Embryonic facial prominence (tissue), 1 donor: ENCODE results near the gene LPCAT1.
"Not testable (repeated sequence)": the region's sequence is repeated elsewhere in the genome, so short reads cannot be mapped to it uniquely, and the experiment has no call there.

ENCODE experiments used
- DNase-seq: peaks from one replicate; pipeline ENCODE4 v3.0.0-alpha.2; 2016; ENCODE audit errors: extremely low spot score

The LPCAT1 gene

DNA sequence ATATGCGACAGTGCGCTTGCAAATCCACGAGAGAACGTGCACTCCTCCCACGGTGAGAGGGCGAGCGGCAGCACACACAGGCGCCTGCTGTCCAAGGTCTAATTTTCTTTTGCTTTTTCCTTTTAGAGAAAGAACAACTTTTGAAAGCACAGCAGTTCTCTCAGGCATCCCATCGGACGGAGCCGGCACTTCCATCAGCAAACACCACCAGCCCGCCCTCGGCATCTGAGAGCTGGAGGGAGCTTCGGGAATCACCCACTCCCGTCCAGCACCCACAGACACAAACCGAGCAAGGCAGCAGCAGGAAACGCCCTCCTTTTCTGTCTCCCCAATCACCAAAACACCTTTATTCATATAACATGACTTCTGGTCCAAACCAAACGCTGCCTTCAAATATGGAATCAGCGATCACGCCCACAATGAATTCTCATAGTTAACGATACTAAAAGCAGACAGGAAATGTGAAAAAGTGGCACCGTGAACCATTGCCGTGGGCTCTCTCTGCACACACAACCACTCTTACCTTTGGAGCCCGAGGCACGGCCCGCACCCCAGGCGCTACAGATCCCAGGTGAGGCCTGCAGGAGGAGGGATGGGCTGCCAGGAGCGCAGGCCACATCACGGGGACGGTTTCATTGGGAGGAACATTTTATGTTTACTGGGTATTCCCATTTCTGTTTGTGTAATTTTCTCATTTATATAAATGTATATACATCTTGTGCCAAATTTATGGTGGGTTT lies 14.2 kb downstream of the LPCAT1 start:
- DNase-seq = no peak

DNA sequence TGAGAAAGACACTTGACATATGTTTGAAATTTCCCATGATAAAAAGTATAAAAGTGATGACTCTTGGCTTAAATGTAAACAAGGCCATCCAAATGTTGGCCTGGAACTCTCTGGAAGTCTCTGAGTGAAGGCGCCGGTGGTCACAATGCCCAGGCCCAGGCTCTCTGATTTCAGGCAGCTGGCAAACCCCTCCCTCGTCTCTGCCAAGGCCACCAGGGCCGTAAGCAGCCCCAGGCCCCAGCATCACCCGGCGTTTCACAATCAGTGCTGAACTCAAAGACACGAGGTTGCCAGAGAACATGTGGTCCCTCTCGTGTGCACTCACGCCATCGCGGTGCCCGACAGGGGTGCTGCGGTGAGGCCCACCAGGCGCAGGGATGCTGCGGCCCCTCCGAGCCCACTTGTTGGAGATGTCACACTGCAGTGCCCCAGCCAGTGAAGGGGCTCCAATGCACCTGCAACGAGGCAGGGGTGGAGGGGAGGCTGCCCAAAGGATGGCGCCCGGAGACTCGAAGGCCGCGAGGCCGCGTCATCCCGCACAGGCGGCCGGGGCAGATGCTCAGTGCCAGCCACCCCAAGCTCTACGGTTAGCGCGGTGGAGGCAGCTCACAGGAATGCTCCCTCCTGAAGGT lies 15.0 kb downstream of the LPCAT1 start:
- no peak for DNase-seq

- no peak for DNase-seq
Measured at GRCh38 chr5:1507961-1508658, 15.7 kb downstream of the LPCAT1 start.

- DNase-seq = no peak
Measured at GRCh38 chr5:1507457-1507856, 16.3 kb downstream of the LPCAT1 start.

DNA sequence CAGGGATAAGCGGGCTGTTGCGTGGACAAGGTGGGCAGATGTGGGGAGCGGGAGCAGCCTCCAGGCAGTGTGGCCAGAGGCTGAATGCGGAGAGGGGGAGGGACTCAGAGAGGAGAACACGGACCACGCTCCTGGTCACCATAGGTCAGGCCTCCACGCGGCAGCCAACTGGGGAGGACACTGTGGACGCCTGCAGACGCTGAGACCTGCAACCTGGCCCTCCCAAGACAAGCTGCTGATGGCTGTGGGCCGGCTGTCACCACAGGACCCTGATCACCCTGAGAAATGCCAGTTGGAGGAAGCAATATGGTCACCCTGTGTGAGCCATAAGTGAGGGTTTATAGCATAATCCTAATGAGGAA lies 16.8 kb downstream of the LPCAT1 start:
- DNase-seq = no peak

- DNase-seq = no peak
Measured at GRCh38 chr5:1506242-1507013, 17.3 kb downstream of the LPCAT1 start.

DNA sequence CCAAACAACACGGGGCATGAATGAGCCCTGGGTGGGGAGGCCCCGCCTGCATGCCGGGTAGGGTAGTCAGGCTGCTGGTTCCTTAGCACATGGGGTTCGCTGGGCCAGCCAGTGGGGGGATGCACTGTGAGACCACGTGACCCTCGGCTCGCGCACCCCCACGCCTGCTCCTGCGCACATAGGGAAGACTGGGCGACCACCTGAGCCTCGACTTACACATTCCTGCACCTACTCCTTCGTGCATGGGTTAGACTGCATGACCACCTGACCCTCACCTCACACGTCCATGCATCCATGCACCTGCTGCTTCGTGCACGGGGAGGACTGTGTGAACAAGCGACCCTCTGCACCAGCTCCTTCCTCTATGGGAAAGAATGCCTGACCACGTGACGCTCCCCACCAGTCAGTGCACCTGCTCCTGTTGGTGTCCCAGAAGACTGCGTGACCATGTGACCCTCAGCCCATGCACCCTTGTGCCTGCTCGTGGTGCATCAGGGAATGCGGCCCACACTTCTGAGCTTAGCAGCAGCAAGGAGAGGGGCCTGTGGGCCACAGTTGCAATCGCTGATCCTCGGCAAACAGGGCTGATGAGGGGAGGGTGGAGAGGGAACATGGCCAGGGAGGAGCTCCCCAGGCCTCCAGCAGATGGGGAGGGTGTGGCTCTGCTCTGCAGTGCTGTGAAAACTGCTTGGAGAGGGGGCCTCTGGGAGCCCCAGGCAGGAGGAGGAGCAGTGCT lies 18.1 kb downstream of the LPCAT1 start:
- DNase-seq = no peak

DNA sequence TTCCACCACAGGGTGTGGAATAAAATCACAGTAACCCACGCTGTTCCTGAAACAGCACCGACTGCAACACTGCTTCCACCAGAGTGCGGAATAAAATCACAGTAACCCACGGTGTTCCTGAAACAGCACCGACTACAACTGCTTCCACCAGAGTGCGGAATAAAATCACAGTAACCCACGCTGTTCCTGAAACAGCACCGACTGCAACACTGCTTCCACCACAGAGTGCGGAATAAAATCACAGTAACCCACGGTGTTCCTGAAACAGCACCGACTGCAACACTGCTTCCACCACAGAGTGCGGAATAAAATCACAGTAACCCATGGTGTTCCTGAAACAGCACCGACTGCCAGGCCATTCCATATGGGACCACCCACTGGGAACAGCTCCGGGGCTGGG lies 18.7 kb downstream of the LPCAT1 start:
- DNase-seq = not testable (repeated sequence)

- no peak for DNase-seq
Measured at GRCh38 chr5:1504617-1505016, 19.1 kb downstream of the LPCAT1 start.

DNA sequence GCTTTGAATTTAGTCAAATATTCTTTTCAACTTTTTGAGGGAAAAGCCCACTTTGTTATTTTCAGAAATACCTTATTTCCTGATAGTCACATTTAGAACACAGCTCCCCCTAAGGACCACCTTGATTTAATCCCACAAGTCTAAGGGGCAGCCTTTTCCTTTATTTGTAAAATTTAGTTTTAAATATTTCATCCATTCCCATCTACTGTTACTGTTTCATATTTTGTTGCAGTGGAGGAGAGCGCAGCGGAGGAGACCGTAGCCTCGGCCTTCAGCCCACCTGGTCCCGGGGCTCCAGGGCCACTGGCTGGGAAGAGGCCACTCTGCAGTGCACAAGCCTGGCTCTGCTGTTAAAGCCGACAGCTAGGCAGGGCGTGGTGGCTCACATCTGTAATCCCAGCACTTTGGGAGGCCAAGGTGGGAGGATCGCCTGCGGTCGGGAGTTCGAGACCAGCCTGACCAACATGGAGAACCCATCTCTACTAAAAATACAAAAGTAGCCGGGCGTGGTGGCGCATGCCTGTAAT lies 19.6 kb downstream of the LPCAT1 start:
- DNase-seq = no peak

- DNase-seq = no peak
Measured at GRCh38 chr5:1503241-1504068, 20.3 kb downstream of the LPCAT1 start.

- no peak for DNase-seq
Measured at GRCh38 chr5:1502737-1503120, 21.0 kb downstream of the LPCAT1 start.

GRCh38 chr5:1502046-1502736 lies 21.6 kb downstream of the LPCAT1 start:
- DNase-seq = no peak

GRCh38 chr5:1501372-1502045 lies 22.3 kb downstream of the LPCAT1 start:
- no peak for DNase-seq

- no peak for DNase-seq
Measured at GRCh38 chr5:1500411-1501091, 23.2 kb downstream of the LPCAT1 start.

DNA sequence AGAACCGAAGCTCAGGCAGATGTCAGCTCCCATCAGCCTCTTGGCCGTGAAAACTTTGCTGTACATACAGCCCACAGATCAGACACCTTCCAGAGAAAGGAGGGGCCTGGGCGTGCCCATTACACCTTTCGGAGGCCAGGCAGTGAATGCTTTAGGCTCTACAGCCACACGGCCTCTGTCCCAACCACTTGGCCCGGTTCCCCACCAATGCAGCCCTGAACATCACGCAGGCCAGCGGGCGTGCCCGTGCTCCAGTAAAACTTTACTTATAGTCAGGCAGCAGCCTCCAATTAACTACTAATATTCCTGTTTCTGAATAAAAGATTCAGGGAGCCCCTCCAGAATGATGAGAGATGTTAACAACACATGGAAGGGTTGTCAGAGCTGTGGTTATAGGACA lies 23.9 kb downstream of the LPCAT1 start:
- no peak for DNase-seq

DNA sequence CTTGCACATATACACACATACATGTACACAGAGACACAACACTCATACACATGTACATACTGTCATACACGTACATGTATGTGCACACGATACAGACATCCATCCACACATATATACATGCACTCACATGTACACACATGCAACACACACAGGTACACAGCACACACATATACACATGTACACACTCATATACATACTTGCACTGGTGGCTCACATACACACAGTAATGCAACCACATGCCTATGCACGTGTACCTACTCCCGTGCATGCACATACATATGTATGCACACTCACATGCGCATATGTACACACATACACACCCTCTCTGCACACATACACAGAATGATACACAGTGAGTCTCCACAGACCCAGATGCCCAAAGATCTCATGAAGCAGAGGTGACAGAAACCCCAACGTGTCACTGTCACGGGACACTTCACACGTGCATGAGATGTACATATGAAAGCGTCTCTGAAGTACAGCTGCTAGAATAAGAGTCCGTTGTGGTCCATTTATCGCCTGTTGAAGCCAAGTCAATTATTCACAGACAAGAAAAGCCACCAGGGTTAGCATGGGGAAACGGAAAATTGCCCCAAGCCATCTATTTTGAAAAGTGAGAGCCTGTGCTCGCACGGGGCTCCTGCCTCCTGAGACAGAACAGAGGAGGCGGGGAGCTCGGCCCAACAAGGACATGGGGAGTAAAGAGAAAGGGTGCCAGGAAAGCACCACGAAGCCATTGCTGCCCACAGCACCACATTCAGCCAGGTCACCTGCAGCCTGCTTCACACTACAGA lies 24.9 kb downstream of the LPCAT1 start:
- DNase-seq = no peak
